ENCODE measurements around the gene ERICH4.

The ERICH4 gene

GRCh38 chr19:41409288-41409687, 33.7 kb upstream of the ERICH4 start:
- TF ChIP-seq CTCF (conservative IDR thresholded peaks at IDR 0.05; ENCODE audit: low read length): no peak

GRCh38 chr19:41410336-41411054, 32.5 kb upstream of the ERICH4 start:
- no peak overlapping the region for H3K4me3 ChIP-seq (ENCODE audit: low read length)
- no peak for DNase-seq (ENCODE audit: low read depth)
- TF ChIP-seq CTCF (conservative IDR thresholded peaks at IDR 0.05; ENCODE audit: low read length): no peak

More at GRCh38 chr19:41409288-41409687, 33.7 kb upstream of the ERICH4 start:
- peak; percentile 44 for DNase-seq (ENCODE audit: low read depth)
- no peak overlapping the region for H3K4me3 ChIP-seq (ENCODE audit: low read length)

GRCh38 chr19:41411100-41411967, 31.6 kb upstream of the ERICH4 start:
- no peak for DNase-seq (ENCODE audit: low read depth)

DNA sequence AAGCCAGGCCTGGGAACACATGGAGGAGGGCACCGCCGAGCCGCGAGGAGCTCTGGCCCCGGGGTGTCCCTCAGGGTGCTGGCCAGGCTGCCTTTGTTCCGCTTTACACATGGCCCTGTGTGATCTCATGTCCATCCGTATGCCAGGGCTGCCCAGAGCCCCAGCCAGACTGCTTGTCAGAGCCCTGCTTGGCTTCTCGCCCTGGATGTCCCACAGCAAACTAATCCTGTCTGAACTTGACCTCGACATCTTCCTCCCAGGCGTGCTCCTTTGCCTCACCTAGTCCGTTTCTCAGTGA, 31.0 kb upstream of the ERICH4 start:
- TF ChIP-seq CTCF (conservative IDR thresholded peaks at IDR 0.05; ENCODE audit: low read length): no peak
- no peak overlapping the region for H3K4me3 ChIP-seq (ENCODE audit: low read length)
- DNase-seq (ENCODE audit: low read depth): no peak

More at GRCh38 chr19:41411100-41411967, 31.6 kb upstream of the ERICH4 start:
- no peak for TF ChIP-seq CTCF (conservative IDR thresholded peaks at IDR 0.05; ENCODE audit: low read length)
- H3K4me3 ChIP-seq (ENCODE audit: low read length): no peak overlapping the region

DNA sequence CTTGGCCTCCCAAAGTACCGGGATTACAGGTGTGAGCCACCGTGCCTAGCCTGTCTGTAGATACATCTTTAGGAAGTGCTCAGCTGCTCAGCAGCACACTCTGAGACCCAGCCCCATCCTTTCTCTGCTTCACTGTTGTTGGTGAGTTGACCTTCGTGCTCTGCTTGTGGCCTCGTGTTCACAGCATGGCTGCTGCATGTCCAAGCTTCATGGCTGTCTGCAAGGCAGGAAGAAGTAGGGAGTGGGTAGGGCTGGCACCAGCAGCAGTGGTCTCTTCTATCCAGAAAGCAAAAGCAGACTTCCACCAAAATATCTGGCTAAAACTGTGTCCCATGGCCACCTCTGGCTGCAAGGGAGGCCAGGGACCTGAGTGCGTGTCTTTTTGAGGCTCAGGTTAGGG, 30.0 kb upstream of the ERICH4 start:
- H3K4me3 ChIP-seq (ENCODE audit: low read length): no peak overlapping the region
- TF ChIP-seq CTCF (conservative IDR thresholded peaks at IDR 0.05; ENCODE audit: low read length): no peak
- no peak for DNase-seq (ENCODE audit: low read depth)

GRCh38 chr19:41413947-41414346, 29.0 kb upstream of the ERICH4 start:
- no peak for TF ChIP-seq CTCF (conservative IDR thresholded peaks at IDR 0.05; ENCODE audit: low read length)
- no peak overlapping the region for H3K4me3 ChIP-seq (ENCODE audit: low read length)
- DNase-seq (ENCODE audit: low read depth): no peak

- DNase-seq (ENCODE audit: low read depth): no peak
- TF ChIP-seq CTCF (conservative IDR thresholded peaks at IDR 0.05; ENCODE audit: low read length): no peak
- H3K4me3 ChIP-seq (ENCODE audit: low read length): no peak overlapping the region
Measured at GRCh38 chr19:41414461-41414860, 28.5 kb upstream of the ERICH4 start.
